HCT116 (cell line): ENCODE measurements around the gene GTPBP10. TPM values are rescaled to one million over a fixed set of nuclear protein-coding genes. Genes with fewer than 3 reads are reported as not detected.

ENCODE experiments used
- ATAC-seq: fragments of 200-7000 bp; cut with Tn5 transposase; 2 replicates; pipeline ENCODE4 v1.9.1; 2020; ENCODE audit warnings: mild to moderate bottlenecking, moderate library complexity
- BruUV-seq: library from RNA; stranded (reverse); fragments of 400-500 nt; replicated peaks from 2 replicates; lab custom pipeline; 2021; lab: Mats Ljungman, UMichigan
- CTCF ChIA-PET: fragments of 300-600 bp; sonication (Branson Sonifier 250); formaldehyde crosslinking; loops from one replicate; lab custom pipeline; 2021; ENCODE audit warnings: antibody characterized with exemption; lab: Charles Lee
- POLR2A ChIA-PET: fragments of 300-600, 350-600 bp; sonication (Branson Sonifier 250); formaldehyde crosslinking; loops from one replicate; lab custom pipeline; 2021; ENCODE audit warnings: antibody characterized with exemption; lab: Charles Lee
- RAD21 ChIA-PET, 2 experiments: fragments of 300-600 bp; sonication (Branson Sonifier 250); formaldehyde crosslinking; loops; one replicate each; lab custom pipeline; 2023; ENCODE audit warnings: low total read pairs in 2 of 2; ENCODE audit not compliant: uncharacterized antibody in 2 of 2, unreplicated experiment in 2 of 2, low non-redundant PET in 1 of 2; lab: Charles Lee
- DNase-seq: peaks from one replicate; pipeline ENCODE4 v3.0.0-alpha.2; 2010; ENCODE audit warnings: low read depth, low spot score
- H2AFZ ChIP-seq: fragments of 200-600 bp; shearing (Covaris generic), sonication (generic); 2 replicates; pipeline ENCODE4 v1.6.1; 2017; ENCODE audit warnings: low read depth, mixed run types, mixed read lengths, antibody characterized with exemption, low read length; ENCODE audit not compliant: poor library complexity, severe bottlenecking
- H3K27ac ChIP-seq: 2 replicates; pipeline ENCODE4 v1.5.1; 2012; ENCODE audit warnings: low read depth, low read length
- H3K27me3 ChIP-seq: fragments of 200-600 bp; sonication (generic); 2 replicates; pipeline ENCODE4 v1.6.1; 2016; ENCODE audit warnings: mixed run types, low read length, mixed read lengths; ENCODE audit not compliant: insufficient read depth
- H3K36me3 ChIP-seq, 2 experiments: fragments of 200-500 bp in 1 of 2; fragments of 200-600 bp in 1 of 2; sonication (Bioruptor generic) in 1 of 2; sonication (generic) in 1 of 2; 2 replicates each; pipeline versions ENCODE4 v1.5.1 to v1.6.1; 2014 to 2016; ENCODE audit warnings: low read length in 2 of 2, inconsistent platforms in 1 of 2, mixed read lengths in 1 of 2, mixed run types in 1 of 2; ENCODE audit not compliant: insufficient read depth in 2 of 2, control insufficient read depth in 1 of 2
- H3K4me1 ChIP-seq, 2 experiments: fragments of 200-600 bp in 1 of 2; sonication (generic) in 1 of 2; 2 replicates each; pipeline versions ENCODE4 v1.5.1 to v1.6.1; 2012 to 2017; ENCODE audit warnings: low read length in 2 of 2, inconsistent platforms in 1 of 2, mild to moderate bottlenecking in 1 of 2, mixed read lengths in 1 of 2, mixed run types in 1 of 2, moderate library complexity in 1 of 2; ENCODE audit not compliant: insufficient read depth in 2 of 2, control insufficient read depth in 1 of 2
- H3K4me2 ChIP-seq: fragments of 200-600 bp; sonication (generic); 2 replicates; pipeline ENCODE4 v1.6.1; 2017; ENCODE audit warnings: mixed run types, low read length, mixed read lengths
- H3K4me3 ChIP-seq, 2 experiments: fragments of 200-600 bp in 1 of 2; sonication (generic) in 1 of 2; replicated peaks in 1 of 2; 2 replicates each; pipeline ENCODE4 v1.5.1; 2011 to 2016; ENCODE audit warnings: low read length in 2 of 2, control low read depth in 1 of 2, low read depth in 1 of 2, mild to moderate bottlenecking in 1 of 2, mixed read lengths in 1 of 2, mixed run types in 1 of 2
- H3K79me2 ChIP-seq: fragments of 200-600 bp; sonication (generic); 2 replicates; pipeline ENCODE4 v1.6.1; 2017; ENCODE audit warnings: mild to moderate bottlenecking, mixed run types, low read length, moderate library complexity, mixed read lengths; ENCODE audit not compliant: insufficient read depth
- H3K9ac ChIP-seq: fragments of 200-600 bp; sonication (generic); 2 replicates; pipeline ENCODE4 v1.6.1; 2016; ENCODE audit warnings: low read length, mixed read lengths
- H3K9me2 ChIP-seq: fragments of 200-600 bp; sonication (generic), shearing (Covaris generic); 2 replicates; pipeline ENCODE4 v1.6.1; 2017; ENCODE audit warnings: mixed run types, mild to moderate bottlenecking, moderate library complexity; ENCODE audit not compliant: insufficient read depth
- H3K9me3 ChIP-seq, 2 experiments: fragments of 200-500 bp in 1 of 2; fragments of 200-600 bp in 1 of 2; sonication (Bioruptor generic) in 1 of 2; sonication (generic) in 1 of 2; 2 replicates each; pipeline ENCODE4 v1.6.1; 2014 to 2017; ENCODE audit warnings: low read length in 2 of 2, mixed read lengths in 2 of 2, inconsistent platforms in 1 of 2, low read depth in 1 of 2, mild to moderate bottlenecking in 1 of 2, mixed run types in 1 of 2, moderate library complexity in 1 of 2; ENCODE audit not compliant: control insufficient read depth in 1 of 2, insufficient read depth in 1 of 2
- H4K20me1 ChIP-seq: fragments of 200-600 bp; sonication (generic), shearing (Covaris generic); 2 replicates; pipeline ENCODE4 v1.6.1; 2017; ENCODE audit warnings: mixed run types, mild to moderate bottlenecking, moderate library complexity; ENCODE audit not compliant: insufficient read depth
- CBX3 ChIP-seq: IDR thresholded peaks from 2 replicates; pipeline ENCODE4 v1.6.1; 2012; ENCODE audit warnings: low read depth
- ELF1 ChIP-seq: IDR thresholded peaks from 2 replicates; pipeline ENCODE4 v1.6.1; 2012; ENCODE audit warnings: low read depth, borderline replicate concordance
- EZH2phosphoT487 ChIP-seq: fragments of 200-600 bp; IDR thresholded peaks from 2 replicates; pipeline ENCODE4 v1.6.1; 2018; ENCODE audit warnings: antibody characterized with exemption, borderline replicate concordance
- FOSL1 ChIP-seq: IDR thresholded peaks from 2 replicates; pipeline ENCODE4 v1.6.1; 2012; ENCODE audit warnings: low read depth
- JUND ChIP-seq: IDR thresholded peaks from 2 replicates; pipeline ENCODE4 v1.6.1; 2012
- POLR2A ChIP-seq: IDR thresholded peaks from 2 replicates; pipeline ENCODE4 v1.7.0; 2011; ENCODE audit warnings: borderline replicate concordance; ENCODE audit not compliant: insufficient read depth, insufficient read length; ENCODE audit errors: extremely low read depth
- POLR2AphosphoS5 ChIP-seq: IDR thresholded peaks from 2 replicates; pipeline ENCODE4 v1.6.1; 2011; ENCODE audit warnings: mild to moderate bottlenecking, low read depth, low read length, moderate library complexity
- RAD21 ChIP-seq: IDR thresholded peaks from 2 replicates; pipeline ENCODE4 v1.6.1; 2012; ENCODE audit warnings: low read depth, mild to moderate bottlenecking
- SP1 ChIP-seq: IDR thresholded peaks from 2 replicates; pipeline ENCODE4 v1.6.1; 2012; ENCODE audit warnings: low read depth
- SRF ChIP-seq: IDR thresholded peaks from 2 replicates; pipeline ENCODE4 v1.6.1; 2012; ENCODE audit warnings: low read depth
- YY1 ChIP-seq: IDR thresholded peaks from 2 replicates; pipeline ENCODE4 v1.6.1; 2011; ENCODE audit warnings: low read length, low read depth, moderate library complexity, mild to moderate bottlenecking; ENCODE audit not compliant: insufficient replicate concordance; ENCODE audit errors: extremely low read depth
- ZFX ChIP-seq: fragments of 450-650 bp; IDR thresholded peaks from 2 replicates; pipeline ENCODE4 v1.6.1; 2017
- ZNF274 ChIP-seq: fragments of 200-500 bp; sonication (Bioruptor generic); IDR thresholded peaks from 2 replicates; pipeline ENCODE4 v1.6.1; 2014; ENCODE audit warnings: mild to moderate bottlenecking, low read depth, low read length, inconsistent platforms
- intact Hi-C: fragments of 100-400 bp; cut with micrococcal nuclease; formaldehyde crosslinking; loops from 2 replicates; pipeline ENCODE4 v1.10.0; 2022
- total RNA-seq: library from RNA; stranded (reverse); gene quantifications from one replicate; pipeline ENCODE4 v1.2.1, GENCODE V29; 2021; ENCODE audit not compliant: unreplicated experiment
- TF ChIP-seq, protein P1 (sequence below), 3 experiments: fragments of 200-600 bp in 1 of 3; sonication (generic) in 1 of 3; IDR thresholded peaks in 2 of 3; conservative IDR thresholded peaks in 1 of 3; 2 replicates each; pipeline ENCODE4 v1.5.1; 2012 to 2017; ENCODE audit warnings: low read depth in 2 of 3, low read length in 2 of 3, antibody characterized with exemption in 1 of 3, borderline replicate concordance in 1 of 3, control low read depth in 1 of 3, mild to moderate bottlenecking in 1 of 3, mixed read lengths in 1 of 3, mixed run types in 1 of 3, moderate library complexity in 1 of 3; ENCODE audit not compliant: insufficient read depth in 1 of 3
- TF ChIP-seq, protein P2 (sequence below): IDR thresholded peaks from 2 replicates; pipeline ENCODE4 v1.6.1; 2012
- TF ChIP-seq, protein P3 (sequence below): IDR thresholded peaks from 2 replicates; pipeline ENCODE4 v1.6.1; 2011; ENCODE audit warnings: mild to moderate bottlenecking, low read length, moderate library complexity; ENCODE audit not compliant: insufficient replicate concordance; ENCODE audit errors: extremely low read depth

The GTPBP10 gene
- total RNA-seq, 1 experiment from 2014 or later, result 36.7 TPM

DNA sequence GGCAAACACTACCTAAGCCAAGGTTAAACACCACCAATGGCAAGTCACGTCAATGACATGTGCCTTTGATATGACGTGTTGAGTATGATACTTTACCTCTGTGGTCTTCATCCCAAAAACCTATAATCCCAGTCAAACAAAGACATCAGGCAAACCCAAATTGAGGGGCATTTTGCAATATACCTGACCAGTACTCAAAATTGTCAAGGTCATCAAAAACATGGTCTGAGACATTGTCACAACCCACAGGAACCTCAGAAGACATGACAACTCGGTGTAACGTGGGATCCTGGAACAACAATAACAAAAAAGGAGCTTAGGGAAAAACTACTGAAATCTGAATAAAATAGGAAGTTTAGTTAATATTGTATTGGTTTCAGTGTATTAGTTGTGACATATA lies 32.6 kb upstream of the GTPBP10 start:
- RAD21 ChIA-PET, result no interaction called here
- ATAC-seq, result no peak
- TF ChIP-seq, protein P1, sequence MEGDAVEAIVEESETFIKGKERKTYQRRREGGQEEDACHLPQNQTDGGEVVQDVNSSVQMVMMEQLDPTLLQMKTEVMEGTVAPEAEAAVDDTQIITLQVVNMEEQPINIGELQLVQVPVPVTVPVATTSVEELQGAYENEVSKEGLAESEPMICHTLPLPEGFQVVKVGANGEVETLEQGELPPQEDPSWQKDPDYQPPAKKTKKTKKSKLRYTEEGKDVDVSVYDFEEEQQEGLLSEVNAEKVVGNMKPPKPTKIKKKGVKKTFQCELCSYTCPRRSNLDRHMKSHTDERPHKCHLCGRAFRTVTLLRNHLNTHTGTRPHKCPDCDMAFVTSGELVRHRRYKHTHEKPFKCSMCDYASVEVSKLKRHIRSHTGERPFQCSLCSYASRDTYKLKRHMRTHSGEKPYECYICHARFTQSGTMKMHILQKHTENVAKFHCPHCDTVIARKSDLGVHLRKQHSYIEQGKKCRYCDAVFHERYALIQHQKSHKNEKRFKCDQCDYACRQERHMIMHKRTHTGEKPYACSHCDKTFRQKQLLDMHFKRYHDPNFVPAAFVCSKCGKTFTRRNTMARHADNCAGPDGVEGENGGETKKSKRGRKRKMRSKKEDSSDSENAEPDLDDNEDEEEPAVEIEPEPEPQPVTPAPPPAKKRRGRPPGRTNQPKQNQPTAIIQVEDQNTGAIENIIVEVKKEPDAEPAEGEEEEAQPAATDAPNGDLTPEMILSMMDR (IDR thresholded peaks at IDR 0.05 in 2 of 3, conservative IDR thresholded peaks at IDR 0.05 in 1 of 3; ENCODE audit: borderline replicate concordance in 1 of 3, insufficient read depth in 1 of 3, low read depth in 2 of 3, low read length in 2 of 3), result no peak
- TF ChIP-seq POLR2A, result no peak
- TF ChIP-seq, all 23 proteins: peak for 0
- intact Hi-C loops, result loop anchor here (5.0 kb wide), 1 partner anchor 113 kb away; no protein-coding TSS in a partner anchor
- Histone ChIP-seq H3K4me2 (no peak overlapping the region), H3K27ac (no peak overlapping the region), H3K4me3 (no peak overlapping the region), H3K27me3 (no peaks in the 10 kb centered on the region), H3K79me2 (no peaks in the 10 kb centered on the region), H3K36me3 (no peaks in the 10 kb centered on the region), H4K20me1 (no peaks in the 10 kb centered on the region), H3K4me1 (no peaks in the 10 kb centered on the region), H3K9me2 (no peaks in the 10 kb centered on the region), H3K9ac (no peak overlapping the region), H2AFZ (no peak overlapping the region), H3K9me3 (no peaks in the 10 kb centered on the region)
- ChIA-PET POLR2A (no interaction called here), CTCF (interaction anchor here (2.5 to 2.7 kb wide), 2 partner anchors 16 to 114 kb away, joined by 12 to 20 read pairs; no protein-coding TSS in a partner anchor)
- DNase-seq, result no peak
- no TSS peak for BruUV-seq

DNA sequence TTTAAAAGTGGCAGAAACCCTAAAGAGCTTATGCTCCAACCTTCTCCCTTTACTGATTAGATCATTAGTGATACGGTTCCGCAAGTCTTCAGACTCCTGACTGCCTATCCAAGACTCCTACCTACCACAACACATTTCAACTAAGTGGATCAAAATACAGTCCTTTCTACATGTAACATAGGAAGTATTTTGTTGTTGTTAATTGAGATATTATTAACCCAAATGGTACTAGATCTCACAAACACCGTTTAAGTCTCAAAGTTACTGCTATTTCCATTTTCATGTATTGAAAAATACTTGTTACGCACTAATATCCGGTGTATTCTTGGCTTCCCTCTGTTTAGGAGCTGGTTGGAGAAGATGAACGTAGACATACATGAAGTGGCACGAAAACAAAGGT lies 26.5 kb upstream of the GTPBP10 start:
- ChIA-PET CTCF (no interaction called here), POLR2A (no interaction called here), RAD21 (no interaction called here)
- H3K4me3 ChIP-seq, result no peak overlapping the region
- intact Hi-C loops, result no loop called here
- H2AFZ ChIP-seq, result no peak overlapping the region
- ATAC-seq (no peak), DNase-seq (no peak)
- no peaks in the 10 kb centered on the region for H3K9me3 ChIP-seq
- no peaks in the 10 kb centered on the region for H4K20me1 ChIP-seq
- no peak overlapping the region for H3K27ac ChIP-seq
- no peaks in the 10 kb centered on the region for H3K27me3 ChIP-seq
- H3K4me1 ChIP-seq, result no peaks in the 10 kb centered on the region
- H3K9ac ChIP-seq, result no peak overlapping the region
- H3K79me2 ChIP-seq, result no peaks in the 10 kb centered on the region
- no peak overlapping the region for H3K4me2 ChIP-seq
- no peaks in the 10 kb centered on the region for H3K36me3 ChIP-seq
- H3K9me2 ChIP-seq, result no peaks in the 10 kb centered on the region
- no TSS peak for BruUV-seq
- TF ChIP-seq ELF1, result no peak
- TF ChIP-seq, protein P2, sequence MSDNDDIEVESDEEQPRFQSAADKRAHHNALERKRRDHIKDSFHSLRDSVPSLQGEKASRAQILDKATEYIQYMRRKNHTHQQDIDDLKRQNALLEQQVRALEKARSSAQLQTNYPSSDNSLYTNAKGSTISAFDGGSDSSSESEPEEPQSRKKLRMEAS, result no peak
- TF ChIP-seq JUND, result no peak
- TF ChIP-seq FOSL1, result no peak
- no peak for TF ChIP-seq SP1
- no peak for TF ChIP-seq RAD21
- TF ChIP-seq ZFX, result no peak
- no peak for TF ChIP-seq ZNF274
- no peak for TF ChIP-seq YY1
- TF ChIP-seq EZH2phosphoT487, result no peak
- TF ChIP-seq, protein P3, sequence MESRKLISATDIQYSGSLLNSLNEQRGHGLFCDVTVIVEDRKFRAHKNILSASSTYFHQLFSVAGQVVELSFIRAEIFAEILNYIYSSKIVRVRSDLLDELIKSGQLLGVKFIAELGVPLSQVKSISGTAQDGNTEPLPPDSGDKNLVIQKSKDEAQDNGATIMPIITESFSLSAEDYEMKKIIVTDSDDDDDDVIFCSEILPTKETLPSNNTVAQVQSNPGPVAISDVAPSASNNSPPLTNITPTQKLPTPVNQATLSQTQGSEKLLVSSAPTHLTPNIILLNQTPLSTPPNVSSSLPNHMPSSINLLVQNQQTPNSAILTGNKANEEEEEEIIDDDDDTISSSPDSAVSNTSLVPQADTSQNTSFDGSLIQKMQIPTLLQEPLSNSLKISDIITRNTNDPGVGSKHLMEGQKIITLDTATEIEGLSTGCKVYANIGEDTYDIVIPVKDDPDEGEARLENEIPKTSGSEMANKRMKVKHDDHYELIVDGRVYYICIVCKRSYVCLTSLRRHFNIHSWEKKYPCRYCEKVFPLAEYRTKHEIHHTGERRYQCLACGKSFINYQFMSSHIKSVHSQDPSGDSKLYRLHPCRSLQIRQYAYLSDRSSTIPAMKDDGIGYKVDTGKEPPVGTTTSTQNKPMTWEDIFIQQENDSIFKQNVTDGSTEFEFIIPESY, result no peak
- no peak for TF ChIP-seq SRF
- TF ChIP-seq CBX3, result no peak
- no peak for TF ChIP-seq POLR2AphosphoS5
